Measurements from ENCODE around the gene CEP295NL.
"Not testable (repeated sequence)": the region's sequence is repeated elsewhere in the genome, so short reads cannot be mapped to it uniquely, and the experiment has no call there.

The CEP295NL gene, protein sequence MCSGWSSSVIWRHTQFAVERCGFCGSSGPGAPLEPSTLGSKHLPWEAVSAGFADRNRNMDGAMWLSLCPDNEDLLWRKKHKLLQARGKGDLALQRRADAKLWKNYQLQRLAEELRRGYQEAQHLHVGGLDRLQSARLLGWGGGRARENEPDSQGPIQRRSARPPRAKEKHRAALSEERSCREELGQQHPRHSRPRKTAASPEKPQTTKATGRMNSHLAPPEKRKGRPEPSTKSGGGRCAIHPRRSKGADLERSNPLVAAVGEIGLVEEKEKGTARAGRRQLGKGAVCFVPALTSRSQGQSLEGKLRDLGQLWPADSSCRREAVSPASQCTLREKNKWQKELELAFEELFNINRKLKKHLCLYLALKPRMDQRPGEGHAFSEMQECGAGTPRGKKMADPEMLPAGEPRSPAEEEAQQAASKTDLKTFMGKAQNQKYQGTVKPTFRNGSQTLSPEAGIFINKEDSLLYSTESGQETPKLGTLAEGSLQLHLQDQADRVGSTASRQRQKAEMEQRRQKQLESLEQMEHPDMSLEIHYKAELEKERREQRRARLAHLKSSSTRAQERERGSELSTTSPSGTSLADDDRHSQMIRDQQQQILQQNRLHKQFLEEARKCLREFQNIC

DNA sequence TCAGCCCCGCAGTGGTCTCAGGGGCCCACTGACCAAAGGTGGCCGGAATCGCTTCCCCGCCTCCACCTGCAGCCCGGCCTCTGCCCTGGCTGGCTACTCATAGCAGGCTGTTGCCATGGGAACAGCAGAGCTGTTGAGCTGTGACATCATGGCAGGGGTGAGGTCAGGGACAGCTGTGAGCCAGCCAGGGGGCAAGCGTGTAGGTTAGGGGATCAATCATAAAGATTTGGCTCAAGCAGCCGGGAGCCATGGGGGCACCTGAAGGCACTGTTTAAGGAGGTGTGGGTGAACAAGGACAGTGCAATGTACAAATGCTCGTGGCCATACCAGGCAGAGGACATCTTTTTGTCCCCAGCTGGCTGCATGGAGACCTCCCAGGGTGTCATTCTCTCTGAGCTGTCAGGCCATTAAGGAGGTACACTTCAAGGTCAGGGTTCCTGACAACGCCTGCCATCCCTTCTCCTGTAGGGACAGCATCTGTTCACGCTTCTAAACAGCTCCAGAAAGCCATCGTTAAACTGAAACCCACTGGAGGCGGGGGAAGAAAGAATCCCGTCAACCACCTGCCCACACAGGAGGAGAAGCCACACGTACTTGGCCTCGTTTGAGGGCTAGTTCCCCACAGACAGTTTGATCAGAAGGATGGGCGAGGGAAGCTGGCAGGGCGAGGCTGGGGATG is at the start of gene CEP295NL:
Gene CEP295NL (minus strand): TSS at position 101 of the 679 bp plus-strand sequence. CDS start 1,373 bp downstream, outside the sequence.
- DNase-seq (ENCODE audit: low read depth) = no peak
- H3K36me3 ChIP-seq (ENCODE audit: control insufficient read depth, insufficient read depth, low read length, severe bottlenecking) = peaks cover 25% of the 10 kb centered on the region
- H3K27me3 ChIP-seq (replicated peaks; ENCODE audit: control insufficient read depth, insufficient read depth, low read length) = no peaks in the 10 kb centered on the region
- no peaks in the 10 kb centered on the region for H3K9me3 ChIP-seq (ENCODE audit: control insufficient read depth, low read length)
- peaks cover 34% of the 10 kb centered on the region for H3K4me1 ChIP-seq (ENCODE audit: control insufficient read depth, insufficient read depth, low read length)
- no peak within 1 kb of the TSS for H3K9ac ChIP-seq (ENCODE audit: low read length)
- no peak within 1 kb of the TSS for H3K4me3 ChIP-seq (ENCODE audit: low read length)

DNA sequence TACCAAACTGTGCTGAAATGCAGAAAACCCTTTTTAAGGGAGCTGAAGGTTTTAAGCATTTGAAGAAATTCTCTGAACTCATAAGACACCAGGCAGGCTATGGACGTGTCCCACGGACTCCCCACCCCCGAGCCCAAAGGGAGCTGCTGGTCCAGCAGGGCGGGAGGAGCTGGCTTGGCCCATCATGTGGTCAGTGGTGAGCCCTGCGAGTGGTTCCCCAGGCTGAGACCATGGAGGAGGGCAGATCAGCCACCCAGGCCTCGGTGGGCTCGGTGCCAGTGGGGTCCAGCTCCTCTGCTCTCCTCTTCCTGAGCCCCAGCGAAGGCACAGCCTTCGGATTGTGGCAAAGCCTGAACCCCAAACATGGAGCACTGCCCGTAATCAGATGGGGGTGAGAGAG is 49.7 kb upstream of the CEP295NL start:
- Histone ChIP-seq H3K4me1 (ENCODE audit: control insufficient read depth, insufficient read depth, low read length) (peaks cover 10% of the 10 kb centered on the region), H3K27me3 (replicated peaks; ENCODE audit: control insufficient read depth, insufficient read depth, low read length) (peaks cover 5% of the 10 kb centered on the region), H3K9ac (ENCODE audit: low read length) (no peak overlapping the region), H3K9me3 (ENCODE audit: control insufficient read depth, low read length) (peaks cover 20% of the 10 kb centered on the region), H3K36me3 (ENCODE audit: control insufficient read depth, insufficient read depth, low read length, severe bottlenecking) (no peaks in the 10 kb centered on the region), H3K4me3 (ENCODE audit: low read length) (no peak overlapping the region)
- DNase-seq (ENCODE audit: low read depth) = no peak

DNA sequence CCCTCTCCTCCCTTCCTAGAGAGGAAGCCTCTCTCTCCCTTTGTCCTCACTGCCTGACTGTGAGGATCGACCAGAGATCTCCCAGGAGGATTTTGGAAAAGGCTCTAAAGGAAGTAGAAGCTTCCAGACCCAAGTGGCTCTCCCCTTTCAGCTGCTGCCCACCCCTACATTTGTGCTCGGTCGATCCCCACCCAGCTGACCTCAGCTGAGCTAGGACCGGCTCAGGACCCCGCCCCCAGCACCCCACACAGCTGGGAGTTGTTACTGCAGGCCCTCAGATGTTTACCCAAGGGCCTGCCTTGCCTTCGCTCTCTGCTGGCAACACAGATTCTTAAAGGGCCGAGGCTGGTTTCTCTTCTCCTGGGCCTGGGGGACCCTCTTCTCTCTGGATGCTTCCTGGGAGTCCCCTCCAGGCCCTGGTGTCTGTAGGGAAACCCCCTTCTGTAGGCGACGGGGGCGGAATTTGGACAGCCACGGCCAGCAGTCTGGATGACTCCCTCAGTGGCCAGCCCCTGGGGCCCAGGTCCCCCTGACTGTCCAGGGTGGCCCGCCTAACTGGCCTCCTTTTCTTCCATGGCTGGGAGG is 49.1 kb upstream of the CEP295NL start:
- peaks cover 10% of the 10 kb centered on the region for H3K4me1 ChIP-seq (ENCODE audit: control insufficient read depth, insufficient read depth, low read length)
- peaks cover 5% of the 10 kb centered on the region for H3K27me3 ChIP-seq (replicated peaks; ENCODE audit: control insufficient read depth, insufficient read depth, low read length)
- H3K9ac ChIP-seq (ENCODE audit: low read length) = no peak overlapping the region
- H3K36me3 ChIP-seq (ENCODE audit: control insufficient read depth, insufficient read depth, low read length, severe bottlenecking) = no peaks in the 10 kb centered on the region
- H3K4me3 ChIP-seq (ENCODE audit: low read length) = no peak overlapping the region
- peaks cover 20% of the 10 kb centered on the region for H3K9me3 ChIP-seq (ENCODE audit: control insufficient read depth, low read length)
- peak; percentile 37 for DNase-seq (ENCODE audit: low read depth)

DNA sequence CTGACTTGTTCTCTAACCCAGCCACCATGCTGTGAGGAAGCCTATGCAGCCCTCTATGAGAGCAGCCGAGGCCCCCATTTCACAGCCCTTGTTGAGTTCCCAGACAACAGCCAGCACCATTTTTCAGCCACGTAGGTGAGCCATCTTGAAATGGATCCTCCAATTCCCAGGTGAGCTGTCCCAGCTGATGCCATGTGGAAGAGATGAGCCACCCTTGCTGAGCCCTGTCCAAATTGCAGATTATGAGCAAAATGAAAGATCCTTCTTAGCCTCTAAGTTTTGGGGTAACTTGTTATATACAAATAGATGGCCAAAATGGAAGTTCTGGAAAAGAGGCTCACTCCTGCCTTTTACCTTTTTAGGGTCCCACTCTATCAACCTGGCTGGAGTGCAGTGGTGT is 47.9 kb upstream of the CEP295NL start:
- peaks cover 5% of the 10 kb centered on the region for H3K27me3 ChIP-seq (replicated peaks; ENCODE audit: control insufficient read depth, insufficient read depth, low read length)
- no peak overlapping the region for H3K9ac ChIP-seq (ENCODE audit: low read length)
- H3K4me3 ChIP-seq (ENCODE audit: low read length) = no peak overlapping the region
- no peak for DNase-seq (ENCODE audit: low read depth)
- no peaks in the 10 kb centered on the region for H3K36me3 ChIP-seq (ENCODE audit: control insufficient read depth, insufficient read depth, low read length, severe bottlenecking)
- peaks cover 20% of the 10 kb centered on the region for H3K9me3 ChIP-seq (ENCODE audit: control insufficient read depth, low read length)
- H3K4me1 ChIP-seq (ENCODE audit: control insufficient read depth, insufficient read depth, low read length) = peaks cover 10% of the 10 kb centered on the region

DNA sequence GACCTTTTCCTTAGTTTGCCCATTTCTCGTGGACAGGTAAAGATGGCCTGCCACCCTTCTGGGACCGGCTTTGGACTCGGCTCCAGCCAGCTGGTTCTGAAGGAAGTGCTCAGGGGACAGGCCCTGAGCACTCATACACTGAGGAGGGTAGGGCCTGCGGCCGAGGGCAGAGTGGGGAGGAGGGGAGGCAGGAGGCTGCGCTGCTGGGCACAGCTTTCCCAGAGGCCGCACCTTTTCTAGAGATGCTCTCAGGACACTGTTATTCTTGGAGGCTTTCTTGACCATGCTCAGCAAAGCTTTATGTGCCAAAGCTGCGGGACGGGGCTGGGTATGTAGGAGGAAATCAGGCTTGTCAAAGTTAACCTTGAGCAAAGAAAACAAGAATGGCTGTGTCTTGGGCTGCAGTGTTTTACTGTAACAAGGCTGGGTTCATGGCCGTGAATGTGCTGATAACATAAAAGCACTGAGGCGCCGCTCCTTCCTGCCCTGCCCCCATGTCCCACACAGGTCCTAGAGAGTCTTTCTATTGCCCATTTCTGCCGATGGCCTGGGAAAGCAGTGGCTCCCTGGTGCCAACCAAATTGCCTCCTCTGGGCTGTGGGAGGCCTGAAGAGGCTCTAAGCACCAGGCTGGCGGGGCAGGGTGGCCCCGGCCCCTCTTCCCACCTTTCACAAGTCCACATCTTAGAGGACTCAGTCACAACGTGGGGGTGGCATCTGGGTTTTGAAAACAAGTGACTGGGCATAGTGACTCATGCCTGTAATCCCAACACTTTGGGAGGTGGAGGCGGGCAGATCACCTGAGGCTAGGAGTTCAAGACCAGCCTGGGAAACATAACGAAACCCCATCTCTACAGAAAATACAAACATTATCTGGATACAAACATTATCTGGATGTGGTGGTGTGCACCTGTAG is 44.5 kb upstream of the CEP295NL start:
- Histone ChIP-seq H3K4me3 (ENCODE audit: low read length) (no peak overlapping the region), H3K9ac (ENCODE audit: low read length) (no peak overlapping the region), H3K4me1 (ENCODE audit: control insufficient read depth, insufficient read depth, low read length) (peaks cover 4% of the 10 kb centered on the region), H3K9me3 (ENCODE audit: control insufficient read depth, low read length) (peaks cover 20% of the 10 kb centered on the region), H3K36me3 (ENCODE audit: control insufficient read depth, insufficient read depth, low read length, severe bottlenecking) (no peaks in the 10 kb centered on the region), H3K27me3 (replicated peaks; ENCODE audit: control insufficient read depth, insufficient read depth, low read length) (peaks cover 8% of the 10 kb centered on the region)
- no peak for DNase-seq (ENCODE audit: low read depth)

DNA sequence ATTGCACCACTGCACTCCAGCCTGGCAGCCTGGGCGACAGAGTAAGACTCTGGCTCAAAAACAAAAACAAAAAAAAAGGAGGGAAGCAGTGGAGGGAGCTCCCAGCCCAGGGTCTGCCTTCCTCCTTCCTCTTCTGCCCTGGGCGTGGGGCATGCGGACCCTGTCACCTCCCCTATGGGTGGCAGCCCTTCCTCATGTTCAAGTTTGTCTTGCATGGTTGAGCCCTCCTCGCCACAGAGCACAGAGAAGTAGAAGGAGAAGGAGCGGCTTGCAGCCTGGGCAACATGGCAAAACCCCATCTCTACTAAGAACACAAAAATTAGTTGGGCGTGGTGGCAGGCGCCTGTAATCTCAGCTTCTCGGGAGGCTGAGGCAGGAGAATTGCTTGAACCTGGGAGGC is 43.6 kb upstream of the CEP295NL start:
- Histone ChIP-seq H3K27me3 (replicated peaks; ENCODE audit: control insufficient read depth, insufficient read depth, low read length) (peaks cover 8% of the 10 kb centered on the region), H3K9ac (ENCODE audit: low read length) (no peak overlapping the region), H3K36me3 (ENCODE audit: control insufficient read depth, insufficient read depth, low read length, severe bottlenecking) (no peaks in the 10 kb centered on the region)

DNA sequence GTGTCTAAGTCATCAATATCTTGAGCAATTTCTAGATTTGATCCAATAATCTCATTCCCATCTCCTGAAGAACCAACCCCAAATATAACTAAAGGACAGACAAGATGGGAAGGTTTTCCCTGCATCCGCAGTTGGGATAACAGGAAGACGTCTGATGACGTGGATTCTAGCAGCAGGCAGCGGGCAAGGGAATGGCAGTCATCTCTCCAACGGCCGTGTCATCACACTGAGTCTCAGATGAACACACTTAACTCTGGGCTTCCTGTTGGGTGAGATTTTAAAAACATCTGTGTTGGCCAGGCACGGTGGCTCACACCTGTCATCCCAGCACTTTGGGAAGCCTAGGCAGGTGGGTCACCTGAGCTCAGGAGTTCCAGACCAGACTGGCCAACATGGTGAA is 43.1 kb upstream of the CEP295NL start:
- Histone ChIP-seq H3K9me3 (ENCODE audit: control insufficient read depth, low read length) (peaks cover 14% of the 10 kb centered on the region), H3K4me3 (ENCODE audit: low read length) (no peak overlapping the region), H3K27me3 (replicated peaks; ENCODE audit: control insufficient read depth, insufficient read depth, low read length) (peaks cover 8% of the 10 kb centered on the region), H3K9ac (ENCODE audit: low read length) (no peak overlapping the region), H3K4me1 (ENCODE audit: control insufficient read depth, insufficient read depth, low read length) (no peaks in the 10 kb centered on the region), H3K36me3 (ENCODE audit: control insufficient read depth, insufficient read depth, low read length, severe bottlenecking) (no peaks in the 10 kb centered on the region)
- DNase-seq (ENCODE audit: low read depth) = no peak

More for the DNA sequence above, 43.6 kb upstream of the CEP295NL start:
- Histone ChIP-seq H3K9me3 (ENCODE audit: control insufficient read depth, low read length) (peaks cover 19% of the 10 kb centered on the region), H3K4me1 (ENCODE audit: control insufficient read depth, insufficient read depth, low read length) (no peaks in the 10 kb centered on the region), H3K4me3 (ENCODE audit: low read length) (no peak overlapping the region)
- no peak for DNase-seq (ENCODE audit: low read depth)

DNA sequence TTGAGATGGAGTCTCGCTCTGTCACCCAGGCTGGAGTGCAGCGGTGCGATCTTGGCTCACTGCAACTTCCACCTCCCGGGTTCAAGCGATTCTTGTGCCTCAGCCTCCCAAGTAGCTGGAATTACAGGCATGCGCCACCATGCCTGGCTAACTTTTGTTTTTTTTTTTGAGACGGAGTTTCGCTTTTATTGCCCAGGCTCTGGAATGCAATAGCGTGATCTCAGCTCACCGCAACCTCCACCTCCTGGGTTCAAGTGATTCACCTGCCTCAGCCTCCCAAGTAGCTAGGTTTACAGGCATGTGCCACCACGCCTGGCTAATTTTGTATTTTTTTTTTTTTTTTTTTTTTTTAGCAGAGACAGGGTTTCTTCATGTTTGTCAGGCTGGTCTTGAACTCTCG is 42.5 kb upstream of the CEP295NL start:
- H3K9me3 ChIP-seq (ENCODE audit: control insufficient read depth, low read length); H3K4me1 ChIP-seq (ENCODE audit: control insufficient read depth, insufficient read depth, low read length): not testable (repeated sequence)

DNA sequence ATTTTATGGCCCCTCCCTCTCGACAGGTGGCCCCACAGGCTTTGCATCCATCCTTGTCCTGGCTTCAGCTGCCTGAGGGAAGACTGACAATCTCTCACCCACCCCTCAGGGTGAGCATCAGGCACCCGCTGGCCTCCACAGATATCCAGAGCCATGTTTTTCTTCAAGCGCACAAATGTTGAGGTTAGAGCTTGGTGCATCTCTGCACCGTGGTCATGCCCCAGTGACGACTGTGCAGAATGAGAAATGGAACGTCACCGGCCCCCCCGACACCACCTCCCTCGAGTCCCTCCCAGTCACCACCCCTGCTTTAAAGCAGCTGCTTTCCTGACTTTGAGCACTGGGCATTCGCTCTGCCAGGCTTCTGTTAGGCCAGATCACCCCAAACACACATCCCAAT is 42.0 kb upstream of the CEP295NL start:
- Histone ChIP-seq H3K9ac (ENCODE audit: low read length) (no peak overlapping the region), H3K4me1 (ENCODE audit: control insufficient read depth, insufficient read depth, low read length) (peaks cover 3% of the 10 kb centered on the region), H3K9me3 (ENCODE audit: control insufficient read depth, low read length) (peaks cover 2% of the 10 kb centered on the region), H3K4me3 (ENCODE audit: low read length) (no peak overlapping the region), H3K27me3 (replicated peaks; ENCODE audit: control insufficient read depth, insufficient read depth, low read length) (peaks cover 8% of the 10 kb centered on the region), H3K36me3 (ENCODE audit: control insufficient read depth, insufficient read depth, low read length, severe bottlenecking) (no peaks in the 10 kb centered on the region)
- DNase-seq (ENCODE audit: low read depth) = no peak

More for the DNA sequence above, 42.5 kb upstream of the CEP295NL start:
- DNase-seq (ENCODE audit: low read depth); H3K27me3 ChIP-seq (replicated peaks; ENCODE audit: control insufficient read depth, insufficient read depth, low read length); H3K4me3 ChIP-seq (ENCODE audit: low read length); H3K9ac ChIP-seq (ENCODE audit: low read length); H3K36me3 ChIP-seq (ENCODE audit: control insufficient read depth, insufficient read depth, low read length, severe bottlenecking): not testable (repeated sequence)

DNA sequence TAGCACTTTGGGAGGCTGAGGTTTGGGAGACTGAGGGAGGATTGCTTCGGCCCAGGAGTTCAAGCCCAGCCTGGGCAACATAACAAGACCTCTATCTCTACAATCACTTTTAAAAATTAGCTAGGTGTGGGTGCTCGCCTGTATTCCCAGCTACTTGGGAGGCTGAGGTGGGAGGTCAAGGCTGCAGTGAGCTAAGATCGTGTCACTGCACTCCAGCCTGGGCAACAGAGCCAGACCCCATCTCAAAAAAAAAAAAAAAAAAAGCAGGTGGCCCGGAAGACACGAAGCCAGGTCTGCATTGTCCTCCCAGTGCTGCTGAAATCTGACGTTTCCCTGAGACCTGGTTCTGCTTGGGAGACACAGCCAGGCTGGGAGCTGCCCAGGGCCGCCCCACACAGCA is 41.0 kb upstream of the CEP295NL start:
- H3K27me3 ChIP-seq (replicated peaks; ENCODE audit: control insufficient read depth, insufficient read depth, low read length) = peaks cover 8% of the 10 kb centered on the region
- no peaks in the 10 kb centered on the region for H3K36me3 ChIP-seq (ENCODE audit: control insufficient read depth, insufficient read depth, low read length, severe bottlenecking)
- H3K4me3 ChIP-seq (ENCODE audit: low read length) = no peak overlapping the region
- no peak for DNase-seq (ENCODE audit: low read depth)
- H3K9ac ChIP-seq (ENCODE audit: low read length) = no peak overlapping the region
- peaks cover 3% of the 10 kb centered on the region for H3K4me1 ChIP-seq (ENCODE audit: control insufficient read depth, insufficient read depth, low read length)
- no peaks in the 10 kb centered on the region for H3K9me3 ChIP-seq (ENCODE audit: control insufficient read depth, low read length)
